ENCODE measurements around the gene TMPRSS6.
A peak's percentile ranks its signal among the peaks of the same experiment; 100 is the strongest.

TMPRSS6 gene

GRCh38 chr22:37139762-37140161 is 30.2 kb upstream of the TMPRSS6 start:
- no peak for DNase-seq

- no peak for DNase-seq
Observed at GRCh38 chr22:37138849-37139561, 29.5 kb upstream of the TMPRSS6 start.

GRCh38 chr22:37137903-37138665 is 28.6 kb upstream of the TMPRSS6 start:
- DNase-seq = no peak

- no peak for DNase-seq
Observed at GRCh38 chr22:37137131-37137530, 27.6 kb upstream of the TMPRSS6 start.

GRCh38 chr22:37135023-37135422 is 25.5 kb upstream of the TMPRSS6 start:
- no peak for DNase-seq

GRCh38 chr22:37133304-37134018 is 23.9 kb upstream of the TMPRSS6 start:
- no peak for DNase-seq

GRCh38 chr22:37132773-37133172 is 23.3 kb upstream of the TMPRSS6 start:
- no peak for DNase-seq

GRCh38 chr22:37129866-37130441 is 20.4 kb upstream of the TMPRSS6 start:
- no peak for DNase-seq

GRCh38 chr22:37128555-37129281 is 19.2 kb upstream of the TMPRSS6 start:
- no peak for DNase-seq

GRCh38 chr22:37127350-37127878 is 17.9 kb upstream of the TMPRSS6 start:
- DNase-seq = no peak

GRCh38 chr22:37126882-37127281 is 17.4 kb upstream of the TMPRSS6 start:
- DNase-seq = no peak

GRCh38 chr22:37126383-37126782 is 16.9 kb upstream of the TMPRSS6 start:
- DNase-seq = no peak

GRCh38 chr22:37123649-37124048 is 14.1 kb upstream of the TMPRSS6 start:
- DNase-seq = no peak

GRCh38 chr22:37122598-37123180 is 13.2 kb upstream of the TMPRSS6 start:
- no peak for DNase-seq

GRCh38 chr22:37121887-37122591 is 12.5 kb upstream of the TMPRSS6 start:
- peak; percentile 49 for DNase-seq

- DNase-seq = no peak
Observed at GRCh38 chr22:37120569-37121340, 11.2 kb upstream of the TMPRSS6 start.

- no peak for DNase-seq
Observed at GRCh38 chr22:37119872-37120271, 10.4 kb upstream of the TMPRSS6 start.

GRCh38 chr22:37118083-37118482 is 8.6 kb upstream of the TMPRSS6 start:
- DNase-seq = no peak

- no peak for DNase-seq
Observed at GRCh38 chr22:37117092-37117491, 7.6 kb upstream of the TMPRSS6 start.

- DNase-seq = no peak
Observed at GRCh38 chr22:37115032-37115431, 5.5 kb upstream of the TMPRSS6 start.

GRCh38 chr22:37113757-37114156 is 4.2 kb upstream of the TMPRSS6 start:
- no peak for DNase-seq
